Measurements from ENCODE around the gene RBM4.

DNA sequence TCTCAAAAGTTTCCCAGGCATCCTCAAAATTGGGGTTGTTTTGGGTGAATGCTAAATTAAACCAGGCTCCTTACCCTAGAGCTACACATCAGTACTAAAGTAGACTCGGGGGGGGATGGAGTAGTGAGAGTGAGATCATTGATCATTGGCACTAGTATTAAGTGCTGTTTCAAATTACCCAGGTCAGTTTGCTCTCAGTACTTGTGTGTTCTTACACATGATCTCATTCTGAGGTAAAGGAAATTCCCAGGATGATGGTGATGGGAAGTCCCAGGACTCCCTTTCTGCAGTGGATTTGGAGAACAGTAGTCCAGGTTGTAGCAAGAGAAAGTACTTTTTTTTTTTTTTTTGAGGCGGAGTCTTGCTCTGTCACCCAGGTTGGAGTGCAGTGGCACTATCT lies 12.5 kb downstream of the RBM4 start:
- no peak for TF ChIP-seq EZH2phosphoT487 (IDR thresholded peaks at IDR 0.05)
- TF ChIP-seq, protein P1, sequence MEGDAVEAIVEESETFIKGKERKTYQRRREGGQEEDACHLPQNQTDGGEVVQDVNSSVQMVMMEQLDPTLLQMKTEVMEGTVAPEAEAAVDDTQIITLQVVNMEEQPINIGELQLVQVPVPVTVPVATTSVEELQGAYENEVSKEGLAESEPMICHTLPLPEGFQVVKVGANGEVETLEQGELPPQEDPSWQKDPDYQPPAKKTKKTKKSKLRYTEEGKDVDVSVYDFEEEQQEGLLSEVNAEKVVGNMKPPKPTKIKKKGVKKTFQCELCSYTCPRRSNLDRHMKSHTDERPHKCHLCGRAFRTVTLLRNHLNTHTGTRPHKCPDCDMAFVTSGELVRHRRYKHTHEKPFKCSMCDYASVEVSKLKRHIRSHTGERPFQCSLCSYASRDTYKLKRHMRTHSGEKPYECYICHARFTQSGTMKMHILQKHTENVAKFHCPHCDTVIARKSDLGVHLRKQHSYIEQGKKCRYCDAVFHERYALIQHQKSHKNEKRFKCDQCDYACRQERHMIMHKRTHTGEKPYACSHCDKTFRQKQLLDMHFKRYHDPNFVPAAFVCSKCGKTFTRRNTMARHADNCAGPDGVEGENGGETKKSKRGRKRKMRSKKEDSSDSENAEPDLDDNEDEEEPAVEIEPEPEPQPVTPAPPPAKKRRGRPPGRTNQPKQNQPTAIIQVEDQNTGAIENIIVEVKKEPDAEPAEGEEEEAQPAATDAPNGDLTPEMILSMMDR (IDR thresholded peaks at IDR 0.05) = no peak
- TF ChIP-seq EZH2 (IDR thresholded peaks at IDR 0.05) = no peak

Measured in neural progenitor cell (in vitro differentiated cells).